Lung (tissue), 12 donors: ENCODE results near the gene CYTH3. TPM values are rescaled to one million over a fixed set of nuclear protein-coding genes. Genes with fewer than 3 reads are reported as not detected.

Experiments
- ATAC-seq: fragments of 200-7000 bp; cut with Tn5 transposase; one replicate; pipeline ENCODE4 v1.9.1; 2020; ENCODE audit warnings: moderate number of reproducible peaks; ENCODE audit not compliant: insufficient read depth, low FRiP score
- DNase-seq, 3 donors: peaks; one replicate each; pipeline ENCODE4 v3.0.0-alpha.2; 2013 to 2017
- H3K27ac ChIP-seq, 2 donors: one replicate each; pipeline ENCODE4 v1.5.1; 2013; ENCODE audit warnings: mild to moderate bottlenecking in 2 of 2, moderate library complexity in 2 of 2, control low read depth in 1 of 2, inconsistent platforms in 1 of 2, low read depth in 1 of 2, low read length in 1 of 2
- H3K27me3 ChIP-seq, 3 donors: one replicate each; pipeline ENCODE4 v1.5.1; 2013; ENCODE audit warnings: low read length in 2 of 3; ENCODE audit not compliant: control insufficient read depth in 3 of 3, insufficient read depth in 3 of 3
- H3K36me3 ChIP-seq, 4 donors: one replicate each; pipeline ENCODE4 v1.5.1; 2013; ENCODE audit warnings: low read length in 4 of 4, mild to moderate bottlenecking in 1 of 4, moderate library complexity in 1 of 4; ENCODE audit not compliant: control insufficient read depth in 4 of 4, insufficient read depth in 4 of 4
- H3K4me1 ChIP-seq, 5 donors: one replicate each; pipeline ENCODE4 v1.5.1; 2013; ENCODE audit warnings: low read length in 5 of 5, mild to moderate bottlenecking in 2 of 5, moderate library complexity in 1 of 5; ENCODE audit not compliant: control insufficient read depth in 5 of 5, insufficient read depth in 5 of 5
- H3K4me3 ChIP-seq: one replicate; pipeline ENCODE4 v1.5.1; 2013; ENCODE audit warnings: mild to moderate bottlenecking, control low read depth, moderate library complexity
- H3K9ac ChIP-seq, 2 donors: one replicate each; pipeline ENCODE4 v1.5.1; 2013; ENCODE audit warnings: low read length in 2 of 2, control low read depth in 1 of 2; ENCODE audit not compliant: insufficient read depth in 1 of 2
- H3K9me3 ChIP-seq, 4 donors: one replicate each; pipeline ENCODE4 v1.5.1; 2013; ENCODE audit warnings: low read length in 3 of 4, mild to moderate bottlenecking in 1 of 4, moderate library complexity in 1 of 4; ENCODE audit not compliant: control insufficient read depth in 4 of 4, insufficient read depth in 3 of 4
- CTCF ChIP-seq: IDR thresholded peaks from 2 replicates; pipeline ENCODE4 v1.5.1; 2012; ENCODE audit warnings: mild to moderate bottlenecking; ENCODE audit errors: control extremely low read depth, extremely low read depth
- WGBS, 2 donors: extraction: QIAGEN DNeasy Blood & Tissue Kit; methylation state at CpG; one replicate each; pipeline ENCODE4 v1.1.7; 2013; 5-methylcytosine and 5-hydroxymethylcytosine counted together
- polyA plus RNA-seq, 2 donors: library from polyadenylated mRNA; stranded (reverse); fragments of 200-250 nt; gene quantifications; one replicate each; pipeline ENCODE4 v1.2.1, GENCODE V29; 2013
- total RNA-seq, 2 donors: library from RNA; depleted of rRNA in 1 of 2; stranded (reverse); fragments of >200 nt in 1 of 2; gene quantifications; one replicate each; pipeline ENCODE4 v1.2.1, GENCODE V29; 2014 to 2021
- donor health status: control.
- donor health status: control.
- donor health status: Bipolar disorder and iron deficiency.
- donor health status: healthy.
- donor health status: DM: yes; HTN: yes; CAD: no.

The CYTH3 gene
- total and polyA plus RNA-seq, 4 donors = 8.2 to 28.7 (median 15.5) TPM

- Histone ChIP-seq H3K9me3 (no peaks in the 10 kb centered on the region), H3K4me1 (peaks cover 2 to 11% (median 5%) of the 10 kb centered on the region in 5 donors)
- 90 to 95% methylated on average over 3 of the region's 3 CpGs for WGBS, 2 donors
These were observed 28.4 kb downstream of the CYTH3 start for GRCh38 chr7:6244021-6244420.

GRCh38 chr7:6243168-6243567 is 29.3 kb downstream of the CYTH3 start:
- H3K4me1 ChIP-seq = peaks cover 2 to 11% (median 3%) of the 10 kb centered on the region in 5 donors
- DNase-seq (no peak), ATAC-seq (no peak)
- H3K27ac ChIP-seq = no peak overlapping the region
- WGBS, 2 donors = 96 to 97% methylated on average over 5 of the region's 5 CpGs
- no peak for TF ChIP-seq CTCF
- H3K9ac ChIP-seq = no peak overlapping the region
- H3K27me3 ChIP-seq = no peaks in the 10 kb centered on the region
- H3K9me3 ChIP-seq = no peaks in the 10 kb centered on the region
- no peak overlapping the region for H3K4me3 ChIP-seq
- H3K36me3 ChIP-seq = no peaks in the 10 kb centered on the region

More at GRCh38 chr7:6244021-6244420, 28.4 kb downstream of the CYTH3 start:
- no peak for TF ChIP-seq CTCF
- ATAC-seq = no peak
- DNase-seq = no peak
- H3K27ac ChIP-seq = no peak overlapping the region
- H3K36me3 ChIP-seq = no peaks in the 10 kb centered on the region
- no peak overlapping the region for H3K4me3 ChIP-seq
- H3K9ac ChIP-seq = no peak overlapping the region
- no peaks in the 10 kb centered on the region for H3K27me3 ChIP-seq

GRCh38 chr7:6242561-6242960 is 29.9 kb downstream of the CYTH3 start:
- Histone ChIP-seq H3K27me3 (no peaks in the 10 kb centered on the region), H3K4me1 (peaks cover under 1 to 8% (median 3%) of the 10 kb centered on the region in 5 donors), H3K9ac (no peak overlapping the region), H3K4me3 (no peak overlapping the region), H3K27ac (no peak overlapping the region), H3K36me3 (no peaks in the 10 kb centered on the region), H3K9me3 (no peaks in the 10 kb centered on the region)
- 94 to 97% methylated on average over 5 of the region's 5 CpGs for WGBS, 2 donors
- no peak for TF ChIP-seq CTCF
- DNase-seq (no peak), ATAC-seq (no peak)

GRCh38 chr7:6241607-6241973 is 30.8 kb downstream of the CYTH3 start:
- no peak for TF ChIP-seq CTCF
- ATAC-seq (no peak), DNase-seq (no peak)
- no peaks in the 10 kb centered on the region for H3K27me3 ChIP-seq
- no peak overlapping the region for H3K4me3 ChIP-seq
- H3K4me1 ChIP-seq = peaks cover 0 to 4% (median 2%) of the 10 kb centered on the region in 5 donors
- WGBS, 2 donors = 94 to 97% methylated on average over 4 of the region's 4 CpGs
- no peaks in the 10 kb centered on the region for H3K9me3 ChIP-seq
- H3K36me3 ChIP-seq = no peaks in the 10 kb centered on the region
- no peak overlapping the region for H3K27ac ChIP-seq
- no peak overlapping the region for H3K9ac ChIP-seq
